ENCODE measurements around the gene ANO1.

- TF ChIP-seq, protein P1, sequence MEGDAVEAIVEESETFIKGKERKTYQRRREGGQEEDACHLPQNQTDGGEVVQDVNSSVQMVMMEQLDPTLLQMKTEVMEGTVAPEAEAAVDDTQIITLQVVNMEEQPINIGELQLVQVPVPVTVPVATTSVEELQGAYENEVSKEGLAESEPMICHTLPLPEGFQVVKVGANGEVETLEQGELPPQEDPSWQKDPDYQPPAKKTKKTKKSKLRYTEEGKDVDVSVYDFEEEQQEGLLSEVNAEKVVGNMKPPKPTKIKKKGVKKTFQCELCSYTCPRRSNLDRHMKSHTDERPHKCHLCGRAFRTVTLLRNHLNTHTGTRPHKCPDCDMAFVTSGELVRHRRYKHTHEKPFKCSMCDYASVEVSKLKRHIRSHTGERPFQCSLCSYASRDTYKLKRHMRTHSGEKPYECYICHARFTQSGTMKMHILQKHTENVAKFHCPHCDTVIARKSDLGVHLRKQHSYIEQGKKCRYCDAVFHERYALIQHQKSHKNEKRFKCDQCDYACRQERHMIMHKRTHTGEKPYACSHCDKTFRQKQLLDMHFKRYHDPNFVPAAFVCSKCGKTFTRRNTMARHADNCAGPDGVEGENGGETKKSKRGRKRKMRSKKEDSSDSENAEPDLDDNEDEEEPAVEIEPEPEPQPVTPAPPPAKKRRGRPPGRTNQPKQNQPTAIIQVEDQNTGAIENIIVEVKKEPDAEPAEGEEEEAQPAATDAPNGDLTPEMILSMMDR (IDR thresholded peaks at IDR 0.05) = no peak
- TF ChIP-seq POLR2A (IDR thresholded peaks at IDR 0.05) = no peak
Observed at GRCh38 chr11:70032470-70032795, 45.7 kb upstream of the ANO1 start.

Data from uterus (tissue), 2 donors.